ENCODE results near the gene ARL16.

- TF ChIP-seq POLR2AphosphoS5 (IDR thresholded peaks at IDR 0.05; ENCODE audit: low read depth, low read length) (no peak), TCF7L2 (IDR thresholded peaks at IDR 0.05; ENCODE audit: borderline replicate concordance, extremely low read depth, insufficient read depth, insufficient read length) (no peak), POLR2A (IDR thresholded peaks at IDR 0.05; ENCODE audit: borderline replicate concordance, extremely low read depth, insufficient read depth, insufficient read length) (no peak), CEBPB (IDR thresholded peaks at IDR 0.05; ENCODE audit: low read depth) (no peak), CTCF (IDR thresholded peaks at IDR 0.05 in 2 of 3, conservative IDR thresholded peaks at IDR 0.05 in 1 of 3; ENCODE audit: borderline replicate concordance in 1 of 3, insufficient read depth in 1 of 3, low read depth in 2 of 3, low read length in 2 of 3) (no peak), REST (IDR thresholded peaks at IDR 0.05; ENCODE audit: low read depth) (no peak), ZFX (IDR thresholded peaks at IDR 0.05) (no peak), SIN3A (IDR thresholded peaks at IDR 0.05; ENCODE audit: low read depth) (no peak), YY1 (IDR thresholded peaks at IDR 0.05; ENCODE audit: extremely low read depth, insufficient replicate concordance, low read depth, low read length) (no peak), FOSL1 (IDR thresholded peaks at IDR 0.05; ENCODE audit: low read depth) (no peak)
Observed at GRCh38 chr17:81687770-81688541, 4.4 kb upstream of the ARL16 start.
